Mucosa of descending colon (tissue), 3 donors: ENCODE results near the gene IFT25. TPM values are rescaled to one million over a fixed set of nuclear protein-coding genes. Genes with fewer than 3 reads are reported as not detected.
A peak's percentile ranks its signal among the peaks of the same experiment; 100 is the strongest.

Experiments
- ATAC-seq: fragments of 200-7000 bp; cut with Tn5 transposase; one replicate; pipeline ENCODE4 v1.9.1; 2020; ENCODE audit warnings: mild to moderate bottlenecking, moderate library complexity
- DNase-seq, 3 donors: peaks; one replicate each; pipeline ENCODE4 v3.0.0-alpha.2; 2020
- H3K36me3 ChIP-seq: fragments of 200-600 bp; one replicate; pipeline ENCODE4 v1.8.0; 2021; ENCODE audit warnings: low read depth, mild to moderate bottlenecking
- H3K4me1 ChIP-seq: fragments of 200-600 bp; one replicate; pipeline ENCODE4 v1.8.0; 2021; ENCODE audit warnings: low read depth, mild to moderate bottlenecking
- H3K4me3 ChIP-seq: fragments of 200-600 bp; one replicate; pipeline ENCODE4 v1.8.0; 2021; ENCODE audit warnings: mild to moderate bottlenecking
- H3K9me3 ChIP-seq: fragments of 200-600 bp; one replicate; pipeline ENCODE4 v1.8.0; 2021; ENCODE audit warnings: mild to moderate bottlenecking
- intact Hi-C, 2 donors: fragments of 100-400 bp; cut with DNase I in 1 of 2; cut with micrococcal nuclease in 1 of 2; formaldehyde crosslinking; loops; one replicate each; pipeline versions ENCODE4 v1.11.0 to v1.11.1; 2022; cut with DNase I, micrococcal nuclease
- total RNA-seq, 3 donors: library from RNA; stranded (reverse); fragmentation: NEBNext Ultra II Directional in 2 of 3; extraction: Animal tissue kit (Norgen Biotek cat#: 25700) in 2 of 3; gene quantifications; one replicate each; pipeline versions ENCODE4 v1.2.1 to v1.2.4, GENCODE V29; 2021 to 2023
- TF ChIP-seq, protein P1 (sequence below): fragments of 200-600 bp; IDR thresholded peaks from one replicate; pipeline ENCODE4 v1.8.0; 2022; ENCODE audit warnings: antibody characterized with exemption, mild to moderate bottlenecking
- donor health status: DM: no; HTN: no; CAD: no; lungs with moderate emphysema.
- donor health status: DM: no; HTN: no; CAD: no.
- donor health status: DM: no; HTN: yes; CAD: no.

Gene IFT25
- total RNA-seq, 3 donors from 2014 or later: 19.8 to 22.6 (median 19.9) TPM

DNA sequence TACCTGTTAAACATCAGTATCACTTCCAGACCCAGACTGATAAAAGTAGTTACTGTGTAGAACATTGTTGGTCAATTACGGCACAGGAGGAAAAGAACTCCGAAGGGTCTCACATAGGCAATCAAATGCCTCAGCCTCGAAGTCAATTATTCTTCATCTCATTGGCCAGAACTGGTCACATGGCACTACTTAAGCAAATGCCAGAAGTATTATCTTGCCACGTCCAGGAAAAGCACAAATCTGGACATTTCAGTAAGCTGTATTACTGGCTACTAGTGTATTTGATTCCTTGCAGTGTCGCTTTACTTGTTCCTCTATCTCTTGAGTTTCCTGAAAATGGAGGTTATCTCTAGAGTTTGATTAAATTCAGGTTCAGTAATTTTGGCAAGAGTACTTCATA, 27.2 kb downstream of the IFT25 start:
- Histone ChIP-seq H3K36me3 (no peaks in the 10 kb centered on the region), H3K4me1 (no peaks in the 10 kb centered on the region), H3K9me3 (no peaks in the 10 kb centered on the region), H3K4me3 (no peak overlapping the region)
- intact Hi-C loops: no loop called here
- DNase-seq (no peak), ATAC-seq (no peak)
- TF ChIP-seq, protein P1, sequence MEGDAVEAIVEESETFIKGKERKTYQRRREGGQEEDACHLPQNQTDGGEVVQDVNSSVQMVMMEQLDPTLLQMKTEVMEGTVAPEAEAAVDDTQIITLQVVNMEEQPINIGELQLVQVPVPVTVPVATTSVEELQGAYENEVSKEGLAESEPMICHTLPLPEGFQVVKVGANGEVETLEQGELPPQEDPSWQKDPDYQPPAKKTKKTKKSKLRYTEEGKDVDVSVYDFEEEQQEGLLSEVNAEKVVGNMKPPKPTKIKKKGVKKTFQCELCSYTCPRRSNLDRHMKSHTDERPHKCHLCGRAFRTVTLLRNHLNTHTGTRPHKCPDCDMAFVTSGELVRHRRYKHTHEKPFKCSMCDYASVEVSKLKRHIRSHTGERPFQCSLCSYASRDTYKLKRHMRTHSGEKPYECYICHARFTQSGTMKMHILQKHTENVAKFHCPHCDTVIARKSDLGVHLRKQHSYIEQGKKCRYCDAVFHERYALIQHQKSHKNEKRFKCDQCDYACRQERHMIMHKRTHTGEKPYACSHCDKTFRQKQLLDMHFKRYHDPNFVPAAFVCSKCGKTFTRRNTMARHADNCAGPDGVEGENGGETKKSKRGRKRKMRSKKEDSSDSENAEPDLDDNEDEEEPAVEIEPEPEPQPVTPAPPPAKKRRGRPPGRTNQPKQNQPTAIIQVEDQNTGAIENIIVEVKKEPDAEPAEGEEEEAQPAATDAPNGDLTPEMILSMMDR: no peak

DNA sequence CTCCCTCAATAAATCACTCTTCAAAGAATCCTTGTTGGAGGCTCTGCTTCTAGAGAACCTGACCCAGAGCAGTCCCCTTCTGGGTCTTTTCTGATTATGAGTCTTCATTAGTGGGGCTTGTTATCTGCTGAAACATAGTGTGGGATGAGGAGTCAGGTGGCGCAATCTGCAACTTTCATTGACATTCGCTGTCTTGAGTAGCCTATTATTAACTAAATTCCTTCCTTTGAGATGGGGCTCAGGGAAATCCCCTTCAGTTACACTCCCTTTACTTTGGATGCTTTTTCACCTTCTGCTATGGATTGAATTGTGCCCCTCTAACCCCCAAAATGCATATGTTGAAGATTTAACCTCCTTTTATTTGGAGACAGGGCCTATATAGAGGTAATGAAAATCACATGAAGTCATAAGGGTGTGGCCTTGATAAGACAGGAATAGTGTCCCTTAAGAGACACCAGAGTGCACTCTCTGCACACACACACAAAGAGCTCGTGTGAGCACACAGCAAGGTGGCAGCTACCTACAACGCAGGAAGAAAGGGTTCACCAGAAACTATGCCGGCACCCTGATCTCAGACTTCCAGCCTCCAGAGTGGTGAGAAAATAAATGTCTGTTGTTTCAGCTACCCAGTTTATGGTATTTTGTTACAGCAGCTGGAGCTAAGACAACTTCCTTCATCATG, 32.0 kb downstream of the IFT25 start:
- H3K9me3 ChIP-seq: no peaks in the 10 kb centered on the region
- H3K4me3 ChIP-seq: no peak overlapping the region
- TF ChIP-seq, protein P1: no peak
- no peaks in the 10 kb centered on the region for H3K36me3 ChIP-seq
- no peaks in the 10 kb centered on the region for H3K4me1 ChIP-seq
- ATAC-seq: peak; percentile 51
- intact Hi-C loops: no loop called here
- DNase-seq: no peak

DNA sequence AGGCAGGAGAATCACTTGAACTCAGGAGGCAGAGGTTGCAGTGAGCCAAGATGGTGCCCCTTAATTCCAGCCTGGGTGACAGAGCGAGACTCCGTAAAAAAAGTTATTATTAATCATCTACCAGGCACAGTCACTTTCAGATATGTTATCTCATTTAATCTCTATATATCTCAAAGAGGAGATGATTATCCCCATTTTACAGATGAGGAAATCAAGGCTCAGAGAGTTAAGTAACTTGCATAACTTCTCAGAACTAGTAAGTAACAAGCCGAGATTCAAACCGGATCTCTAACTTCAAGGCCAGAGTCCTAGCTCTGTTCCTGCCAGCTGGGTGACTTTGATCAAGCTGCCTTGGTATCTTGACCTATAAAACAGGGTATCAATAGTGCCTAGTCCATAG, 34.1 kb downstream of the IFT25 start:
- DNase-seq (no peak), ATAC-seq (no peak)
- intact Hi-C loops: no loop called here
- TF ChIP-seq, protein P1: no peak
- H3K4me1 ChIP-seq: no peaks in the 10 kb centered on the region
- no peaks in the 10 kb centered on the region for H3K9me3 ChIP-seq
- no peak overlapping the region for H3K4me3 ChIP-seq
- no peaks in the 10 kb centered on the region for H3K36me3 ChIP-seq

DNA sequence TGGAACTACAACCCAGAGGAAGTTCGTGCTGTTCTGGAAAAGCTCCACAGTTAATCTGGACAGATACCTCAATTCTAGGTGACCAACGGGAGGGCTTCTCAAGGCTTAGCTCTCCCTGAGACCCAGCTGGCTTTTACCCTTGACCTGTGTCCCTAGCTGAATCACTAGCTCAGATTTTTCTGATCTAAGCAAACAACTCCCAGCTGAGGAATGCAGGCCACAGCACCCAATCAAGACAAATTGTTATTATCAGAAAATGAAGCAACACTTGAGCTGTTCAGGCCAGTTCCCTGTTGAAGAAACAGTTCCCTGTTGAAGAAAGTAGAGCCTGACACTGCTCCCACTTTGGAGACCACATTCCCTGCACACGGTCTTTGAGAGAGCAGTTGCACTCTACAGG, 35.6 kb downstream of the IFT25 start:
- no peak for ATAC-seq
- DNase-seq: no peak
- TF ChIP-seq, protein P1: no peak
- intact Hi-C loops: no loop called here
- Histone ChIP-seq H3K36me3 (no peaks in the 10 kb centered on the region), H3K4me3 (no peak overlapping the region), H3K9me3 (no peaks in the 10 kb centered on the region), H3K4me1 (no peaks in the 10 kb centered on the region)

DNA sequence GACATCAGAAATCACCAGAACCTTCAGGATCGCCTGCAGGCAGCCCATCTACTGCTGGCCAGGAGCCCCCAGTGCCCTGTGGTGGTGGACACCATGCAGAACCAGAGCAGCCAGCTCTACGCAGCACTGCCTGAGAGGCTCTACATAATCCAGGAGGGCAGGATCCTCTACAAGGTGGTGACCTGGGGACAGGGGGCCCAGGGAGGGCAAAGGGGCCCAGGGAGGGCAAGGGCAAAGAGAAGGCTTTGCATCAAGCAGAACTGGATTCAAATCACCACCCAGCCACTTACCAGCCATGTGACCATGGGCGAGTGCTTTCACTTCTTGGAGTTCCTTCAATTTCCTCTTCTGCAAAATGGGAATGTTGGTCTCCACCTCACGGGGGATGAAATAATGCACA, 39.4 kb downstream of the IFT25 start:
- TF ChIP-seq, protein P1: no peak
- Histone ChIP-seq H3K9me3 (no peaks in the 10 kb centered on the region), H3K36me3 (no peaks in the 10 kb centered on the region), H3K4me3 (no peak overlapping the region), H3K4me1 (no peaks in the 10 kb centered on the region)
- intact Hi-C loops: no loop called here
- ATAC-seq: no peak
- no peak for DNase-seq

DNA sequence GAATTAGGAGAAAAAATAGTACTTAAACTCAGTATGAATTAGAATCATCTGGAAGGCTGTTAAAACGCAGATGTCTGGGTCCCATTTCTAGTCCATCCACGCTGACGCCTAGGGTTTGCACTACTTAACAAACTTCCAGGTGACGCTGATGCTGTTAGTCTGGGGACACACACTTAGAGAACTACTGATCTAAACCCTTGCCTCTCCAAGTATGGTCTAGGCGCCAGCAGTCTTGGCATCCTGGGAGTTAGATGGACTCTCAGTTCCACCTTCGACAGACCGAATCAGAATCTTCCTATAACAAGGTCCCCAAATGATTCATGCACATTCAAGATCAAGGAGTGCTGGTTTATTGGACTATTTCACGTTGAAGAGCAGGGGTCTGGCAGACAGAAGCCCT, 40.0 kb downstream of the IFT25 start:
- no peak overlapping the region for H3K4me3 ChIP-seq
- intact Hi-C loops: no loop called here
- ATAC-seq: no peak

More for the DNA sequence above, 40.0 kb downstream of the IFT25 start:
- H3K9me3 ChIP-seq: no peaks in the 10 kb centered on the region
- H3K4me1 ChIP-seq: no peaks in the 10 kb centered on the region
- TF ChIP-seq, protein P1: no peak
- no peak for DNase-seq
- no peaks in the 10 kb centered on the region for H3K36me3 ChIP-seq
